GM21381 (cell line): ENCODE measurements around the gene SLC24A3.

ENCODE experiments used
- ATAC-seq: cut with Tn5 transposase; IDR thresholded peaks from one replicate; pipeline ENCODE4 v1.9.1; 2021; ENCODE audit warnings: mild to moderate bottlenecking, moderate library complexity; ENCODE audit not compliant: unreplicated experiment

Gene SLC24A3

DNA sequence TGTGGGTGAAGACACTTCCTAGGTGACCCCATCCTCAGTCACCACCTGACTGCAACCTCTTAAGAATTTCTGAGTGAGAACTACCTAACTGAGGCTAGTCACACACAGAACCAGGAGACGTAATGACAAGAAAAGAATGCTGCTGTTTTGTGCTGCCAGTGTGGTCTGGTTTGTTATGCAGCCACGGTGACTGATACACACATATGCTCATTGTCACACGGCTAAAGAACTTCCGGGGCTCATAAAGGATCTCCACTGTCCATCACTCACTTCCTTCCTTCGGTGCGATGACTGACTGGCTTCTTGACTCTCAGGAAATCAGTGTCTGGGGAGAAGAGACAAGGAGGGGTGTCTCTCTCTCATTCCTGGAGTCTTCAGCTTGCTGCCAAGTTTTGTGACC is 88.0 kb downstream of the SLC24A3 start:
- no peak for ATAC-seq

- ATAC-seq: no peak
These were observed 88.7 kb downstream of the SLC24A3 start for GRCh38 chr20:19301142-19301541.

DNA sequence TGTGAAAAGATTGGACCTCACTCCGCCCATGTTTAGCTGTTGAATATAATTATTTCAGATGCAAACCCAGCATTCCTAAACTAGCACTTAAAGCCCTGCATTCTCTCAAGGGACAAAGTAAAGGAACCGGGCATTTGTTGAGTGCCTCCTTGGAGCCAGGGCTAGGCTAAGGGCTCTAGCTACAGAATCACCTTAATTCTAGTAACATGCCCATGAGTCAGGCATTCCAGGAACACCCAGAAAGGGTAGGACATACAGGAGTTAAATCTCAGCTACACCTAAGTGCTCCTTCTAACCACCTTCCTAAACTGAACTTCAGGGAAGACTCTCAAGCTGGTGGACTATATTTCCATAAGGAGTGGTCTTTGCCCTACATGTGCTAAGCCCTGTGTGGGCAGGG is 89.4 kb downstream of the SLC24A3 start:
- ATAC-seq: no peak

GRCh38 chr20:19302714-19303113 is 90.3 kb downstream of the SLC24A3 start:
- ATAC-seq: no peak

GRCh38 chr20:19304389-19304788 is 91.9 kb downstream of the SLC24A3 start:
- no peak for ATAC-seq

GRCh38 chr20:19304886-19305415 is 92.5 kb downstream of the SLC24A3 start:
- ATAC-seq: no peak

DNA sequence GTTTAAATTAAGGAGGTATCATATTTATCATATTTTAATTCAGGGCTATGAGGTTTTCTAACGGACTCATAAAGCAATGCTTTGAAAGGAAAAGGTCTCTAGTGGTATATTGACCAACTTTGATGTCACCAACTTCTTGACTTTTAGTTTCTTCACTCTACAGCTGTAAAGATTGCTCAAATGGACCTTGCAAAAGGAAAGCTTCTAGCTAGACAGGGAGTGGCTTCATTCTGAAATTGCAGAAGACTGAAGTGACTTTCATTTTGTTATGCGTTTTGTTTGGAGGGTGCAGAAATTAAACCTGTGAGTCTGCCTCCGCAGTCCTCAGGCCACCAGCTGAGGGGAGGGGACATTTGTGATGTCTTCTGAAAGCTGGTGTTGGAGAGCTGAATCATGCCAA is 95.7 kb downstream of the SLC24A3 start:
- no peak for ATAC-seq

GRCh38 chr20:19310541-19310940 is 98.1 kb downstream of the SLC24A3 start:
- no peak for ATAC-seq

DNA sequence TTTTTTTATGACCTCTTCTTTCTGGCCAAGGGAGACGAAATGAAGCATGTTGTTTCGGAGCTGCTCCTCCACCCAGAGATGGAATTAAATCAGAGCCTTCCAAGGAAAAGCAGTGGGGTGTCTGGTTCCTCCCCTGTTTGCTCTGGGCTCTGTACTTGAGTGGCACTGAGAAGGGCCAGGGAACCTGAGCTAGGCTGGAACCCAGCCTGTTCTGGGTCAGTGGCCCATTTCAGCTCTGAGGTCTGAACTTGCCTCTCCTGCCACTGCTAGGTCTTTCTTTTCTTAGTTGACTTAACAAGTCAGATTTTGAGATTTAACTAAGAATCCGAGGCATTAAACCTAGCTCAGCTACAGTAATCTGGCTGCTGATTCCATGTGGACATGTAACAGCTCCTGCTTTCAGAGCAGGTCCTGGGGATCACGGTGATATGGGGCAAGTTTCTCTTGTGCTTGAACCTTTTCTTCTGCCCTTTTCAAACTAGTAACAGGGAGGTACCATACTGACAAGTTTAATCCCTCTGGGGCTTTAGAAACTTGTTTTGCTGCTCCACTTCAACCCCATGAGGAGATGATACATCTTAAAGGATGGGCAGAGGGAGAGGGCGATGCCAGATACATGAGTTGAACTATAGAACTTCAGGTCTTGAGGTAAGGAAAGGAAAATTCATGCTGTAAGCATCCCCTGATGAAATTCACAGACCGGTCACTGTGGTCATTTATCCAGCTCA is 101.1 kb downstream of the SLC24A3 start:
- ATAC-seq: no peak

DNA sequence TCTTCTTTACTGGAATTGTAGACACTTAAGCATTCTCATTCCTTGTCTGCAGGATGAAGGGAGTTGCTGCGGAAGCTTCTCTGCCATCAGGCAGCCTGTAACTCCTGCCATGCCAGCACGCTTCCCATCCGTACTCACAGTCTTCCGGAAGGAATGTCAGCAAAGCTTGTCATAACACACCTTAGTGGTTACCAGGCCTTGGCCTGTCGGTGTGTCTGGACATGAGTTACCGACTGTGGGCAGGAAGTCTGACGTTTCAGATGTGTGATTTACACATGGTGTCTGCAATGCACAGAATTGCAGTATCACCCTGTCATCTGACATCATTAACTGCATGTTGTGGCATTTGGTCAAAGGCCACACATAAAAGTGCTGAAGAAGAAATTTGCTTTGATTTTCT is 102.2 kb downstream of the SLC24A3 start:
- no peak for ATAC-seq

GRCh38 chr20:19317237-19318069 is 105.0 kb downstream of the SLC24A3 start:
- ATAC-seq: no peak

GRCh38 chr20:19318610-19319009 is 106.2 kb downstream of the SLC24A3 start:
- no peak for ATAC-seq

DNA sequence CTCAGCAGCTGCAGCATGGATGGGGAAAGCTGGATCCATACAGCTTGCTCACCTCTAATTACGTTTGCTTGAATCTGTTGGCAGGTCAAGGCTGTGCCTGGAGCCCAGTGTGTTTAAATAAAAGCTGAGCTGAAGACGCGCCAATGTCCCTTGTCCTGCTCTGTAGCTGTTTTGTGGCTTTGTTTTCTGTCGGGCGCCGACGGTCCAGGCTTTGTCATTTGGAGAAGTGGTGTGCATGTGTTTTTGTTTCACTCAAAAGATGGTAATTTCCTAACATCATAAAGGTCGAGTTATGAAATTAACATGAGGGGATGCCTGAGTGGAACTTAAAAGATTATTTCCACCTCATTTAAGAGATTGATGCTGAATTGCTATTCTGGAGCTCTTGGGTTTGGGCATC is 107.6 kb downstream of the SLC24A3 start:
- no peak for ATAC-seq

DNA sequence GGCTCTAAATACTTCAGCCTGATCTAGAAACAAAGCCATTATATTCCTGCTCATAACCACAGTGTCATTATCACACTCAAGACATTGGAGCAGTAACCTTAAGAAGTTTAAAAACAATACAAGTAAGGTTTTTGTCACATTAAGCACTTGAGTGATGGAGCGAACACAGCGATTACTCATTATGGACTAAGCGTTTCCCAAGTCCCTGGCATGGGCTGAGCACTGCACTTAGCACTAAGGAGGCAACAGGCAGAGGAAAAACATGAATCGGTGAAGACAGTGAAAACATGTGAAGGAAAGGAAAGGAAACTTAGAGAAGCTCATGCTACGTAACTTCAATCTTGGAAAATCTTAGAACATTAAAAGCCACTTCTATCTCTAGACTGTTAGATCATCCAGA is 108.7 kb downstream of the SLC24A3 start:
- no peak for ATAC-seq

GRCh38 chr20:19322061-19322985 is 109.9 kb downstream of the SLC24A3 start:
- no peak for ATAC-seq

DNA sequence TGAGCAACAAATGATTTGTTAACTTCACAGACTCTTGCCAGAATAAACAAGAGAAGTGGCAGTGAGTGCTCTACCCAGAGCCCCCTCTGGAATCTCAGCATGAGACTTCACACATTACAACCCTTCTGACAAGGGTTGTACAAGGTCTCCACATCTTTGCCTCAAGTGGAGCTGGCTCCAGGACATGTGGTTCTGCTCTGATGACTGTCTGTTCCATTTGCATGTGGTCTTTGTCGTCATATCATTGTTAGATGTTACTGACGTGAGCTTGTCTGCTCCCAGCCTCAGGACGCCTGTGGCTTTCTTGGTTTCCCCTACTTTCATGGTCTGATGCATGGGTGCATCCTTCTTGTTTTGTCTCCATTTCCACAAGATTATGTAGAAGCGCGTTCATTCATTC is 115.0 kb downstream of the SLC24A3 start:
- ATAC-seq: no peak

- no peak for ATAC-seq
These were observed 116.2 kb downstream of the SLC24A3 start for GRCh38 chr20:19328676-19329075.

- ATAC-seq: no peak
These were observed 117.6 kb downstream of the SLC24A3 start for GRCh38 chr20:19330038-19330437.

DNA sequence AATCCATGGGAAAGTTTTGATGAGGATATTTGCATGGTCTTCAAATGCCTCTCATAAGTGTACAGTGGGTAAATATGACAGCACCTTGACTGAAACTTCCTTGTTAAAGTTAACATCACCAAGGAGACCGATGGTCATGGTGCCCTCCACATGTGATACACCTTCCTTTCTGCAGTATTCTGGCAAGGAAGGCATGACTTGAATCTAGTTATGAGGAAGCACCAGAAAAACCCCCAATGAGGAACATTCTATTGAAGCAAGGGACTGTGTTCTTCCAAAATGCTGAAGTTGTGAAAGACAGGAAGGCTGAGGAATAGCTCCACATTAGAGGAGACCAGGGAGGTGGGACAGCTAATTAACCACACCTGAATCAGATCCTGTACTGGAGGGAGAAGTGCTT is 118.3 kb downstream of the SLC24A3 start:
- ATAC-seq: no peak

DNA sequence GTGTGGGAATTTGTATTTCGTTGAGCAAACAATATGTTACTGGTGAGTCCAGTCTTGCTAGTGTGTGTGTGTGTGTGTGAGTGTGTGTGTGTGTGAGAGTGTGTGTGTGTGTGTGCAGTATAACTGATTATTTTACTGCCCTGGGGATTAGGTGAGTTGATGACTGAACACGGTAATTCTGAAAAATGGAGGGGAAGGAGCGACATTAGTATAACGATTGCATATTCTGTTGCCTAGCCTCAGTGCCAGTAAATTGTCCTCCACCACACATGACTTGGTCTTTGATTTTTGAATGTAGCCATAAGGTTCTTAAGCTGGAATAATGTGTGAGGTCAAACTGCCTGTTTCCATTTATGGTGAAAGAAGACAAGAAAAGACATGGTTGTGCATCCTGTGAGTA is 121.1 kb downstream of the SLC24A3 start:
- no peak for ATAC-seq

GRCh38 chr20:19335341-19335740 is 122.9 kb downstream of the SLC24A3 start:
- no peak for ATAC-seq
